Prostate gland (tissue), 2 donors: ENCODE results near the gene UBIAD1.

Experiments used
- CTCF ChIP-seq, 4 experiments: fragments of 200-600 bp in 2 of 4; fragments of 450-650 bp in 2 of 4; sonication (generic) in 2 of 4; IDR thresholded peaks; 1 replicate in 3 of 4; 2 replicates in 1 of 4; pipeline ENCODE4 v1.5.1; 2016 to 2019; ENCODE audit warnings: antibody characterized with exemption in 4 of 4, mild to moderate bottlenecking in 2 of 4, moderate library complexity in 2 of 4
- POLR2A ChIP-seq: fragments of 450-650 bp; IDR thresholded peaks from one replicate; pipeline ENCODE4 v1.6.1; 2016; ENCODE audit warnings: antibody characterized with exemption, mild to moderate bottlenecking
- POLR2AphosphoS5 ChIP-seq: sonication (generic); formaldehyde crosslinking; IDR thresholded peaks from one replicate; pipeline ENCODE4 v1.6.1; 2017; ENCODE audit warnings: antibody characterized with exemption

GRCh38 chr1:11237356-11237755 lies 35.6 kb upstream of the UBIAD1 start:
- no peak for TF ChIP-seq CTCF (IDR thresholded peaks at IDR 0.05)
- no peak for TF ChIP-seq POLR2A
- no peak for TF ChIP-seq POLR2AphosphoS5
